ENCODE results near the gene PKNOX2. TPM values are rescaled to one million over a fixed set of nuclear protein-coding genes. Genes with fewer than 3 reads are reported as not detected.

PKNOX2 gene
- total and polyA plus RNA-seq, 2 of the 8 experiments (the other 6 are each of a cell fraction or from before 2014, with no cell fraction given) = 2.0 TPM

DNA sequence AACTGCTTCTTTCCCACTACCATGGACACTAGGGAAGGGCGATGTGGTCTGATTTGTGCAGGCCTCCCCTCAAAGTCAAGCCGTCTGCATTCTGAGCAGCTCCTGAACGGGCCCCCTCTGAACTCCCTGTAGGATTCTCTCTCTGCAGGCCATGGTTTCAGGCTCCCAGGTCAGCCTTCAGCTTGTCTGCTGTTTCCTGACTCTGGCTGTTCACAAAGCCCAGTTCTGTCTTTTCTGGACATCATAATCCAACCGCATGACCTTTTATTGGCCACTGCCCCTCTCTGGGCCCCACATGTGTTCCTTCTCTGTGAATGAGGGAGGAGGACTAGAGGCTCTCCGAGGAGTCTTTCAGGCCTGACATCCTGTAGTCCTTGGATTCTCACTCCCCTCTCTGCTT is 170.6 kb downstream of the PKNOX2 start:
- Histone ChIP-seq H2BK5ac (ENCODE audit: low read depth, low read length) (no peak overlapping the region), H3K9me3 (ENCODE audit: insufficient read depth in 2 of 2, low read depth in 1 of 2, low read length in 1 of 2) (no peaks in the 10 kb centered on the region), H3K27ac (ENCODE audit: low read depth, low read length) (no peak overlapping the region), H3K56ac (replicated peaks; ENCODE audit: insufficient read length, low read depth, low read length) (no peak overlapping the region), H2BK15ac (ENCODE audit: low read length) (no peak overlapping the region), H3K4ac (replicated peaks; ENCODE audit: insufficient read length, low read depth, low read length) (no peak overlapping the region), H3K4me3 (ENCODE audit: extremely low read depth in 1 of 4, insufficient read depth in 2 of 4, low read depth in 3 of 4, low read length in 4 of 4) (no peak overlapping the region), H3K4me1 (replicated peaks in 1 of 4; ENCODE audit: control insufficient read depth in 3 of 4, insufficient read depth in 4 of 4, low read length in 3 of 4) (no peaks in the 10 kb centered on the region; a peak in 1 of 7 replicates), H3K18ac (ENCODE audit: extremely low read depth, low read length) (no peak overlapping the region), H3K4me2 (ENCODE audit: insufficient read depth in 1 of 2, low read depth in 2 of 2, low read length in 2 of 2) (no peak overlapping the region), H4K5ac (ENCODE audit: insufficient read length, low read depth, low read length) (no peak overlapping the region), H2AK5ac (ENCODE audit: low read depth, low read length) (no peak overlapping the region), H3K27me3 (replicated peaks in 1 of 4; ENCODE audit: control insufficient read depth in 3 of 4, extremely low read depth in 1 of 4, insufficient read depth in 3 of 4, low read length in 3 of 4) (0 out of 7 replicates have a peak, but pooled peaks cover 0 to 1% (median 0%) of the 10 kb centered on the region in 4 experiments), H3K14ac (ENCODE audit: insufficient read length) (no peak overlapping the region), H3K36me3 (ENCODE audit: control insufficient read depth in 2 of 4, insufficient read depth in 4 of 4, low read length in 3 of 4) (no peaks in the 10 kb centered on the region), H4K20me1 (replicated peaks in 1 of 2; ENCODE audit: control insufficient read depth in 1 of 2, insufficient read depth in 2 of 2, low read length in 2 of 2) (no peaks in the 10 kb centered on the region), H3K23ac (ENCODE audit: insufficient read length) (no peak overlapping the region), H4K8ac (ENCODE audit: extremely low read depth, insufficient read depth, low read length) (no peak overlapping the region), H2BK120ac (replicated peaks; ENCODE audit: low read depth, low read length) (no peak overlapping the region), H2BK12ac (ENCODE audit: low read depth, low read length) (no peak overlapping the region), H2AFZ (ENCODE audit: low read length) (no peak overlapping the region), H3K79me1 (ENCODE audit: low read depth, low read length) (no peaks in the 10 kb centered on the region), H2BK20ac (ENCODE audit: low read length) (no peak overlapping the region), H3K23me2 (ENCODE audit: low read depth, low read length) (no peaks in the 10 kb centered on the region; the same call in 1 of the 2 replicates), H3K9ac (replicated peaks in 1 of 4; ENCODE audit: extremely low read depth in 1 of 4, low read depth in 3 of 4, low read length in 3 of 4) (no peak overlapping the region), H4K91ac (replicated peaks; ENCODE audit: insufficient read length, low read length) (no peak overlapping the region), H3K79me2 (ENCODE audit: control insufficient read depth in 1 of 2, insufficient read depth in 2 of 2, low read length in 2 of 2) (no peaks in the 10 kb centered on the region)
- 86% methylated on average over 5 of the region's 5 CpGs; no CpG with 5 or more reads in 1 of the 2 experiments for WGBS, 2 experiments (ENCODE audit: extremely low coverage in 1 of 2, insufficient coverage in 1 of 2, insufficient read length in 1 of 2, insufficient replicate concordance in 2 of 2, low coverage in 1 of 2, low lambda C conversion rate in 2 of 2, missing lambda C conversion rate in 1 of 2)
- TF ChIP-seq POLR2A (IDR thresholded peaks at IDR 0.05; ENCODE audit: control extremely low read depth in 1 of 2, low read depth in 2 of 2, low read length in 2 of 2) = no peak
- no peak for TF ChIP-seq SIX5 (IDR thresholded peaks at IDR 0.05; ENCODE audit: low read depth, low read length)
- no peak for TF ChIP-seq TBP (IDR thresholded peaks at IDR 0.05; ENCODE audit: low read depth, low read length)
- TF ChIP-seq RBBP5 (IDR thresholded peaks at IDR 0.05; ENCODE audit: borderline replicate concordance, low read depth, low read length) = no peak
- no peak for TF ChIP-seq CHD2 (IDR thresholded peaks at IDR 0.05; ENCODE audit: low read length)
- TF ChIP-seq KDM5A (IDR thresholded peaks at IDR 0.05; ENCODE audit: low read length) = no peak
- TF ChIP-seq EP300 (IDR thresholded peaks at IDR 0.05; ENCODE audit: borderline replicate concordance in 1 of 2, low read depth in 2 of 2, low read length in 2 of 2) = no peak
- no peak for TF ChIP-seq SUZ12 (IDR thresholded peaks at IDR 0.05; ENCODE audit: low read length)
- TF ChIP-seq, protein P1, sequence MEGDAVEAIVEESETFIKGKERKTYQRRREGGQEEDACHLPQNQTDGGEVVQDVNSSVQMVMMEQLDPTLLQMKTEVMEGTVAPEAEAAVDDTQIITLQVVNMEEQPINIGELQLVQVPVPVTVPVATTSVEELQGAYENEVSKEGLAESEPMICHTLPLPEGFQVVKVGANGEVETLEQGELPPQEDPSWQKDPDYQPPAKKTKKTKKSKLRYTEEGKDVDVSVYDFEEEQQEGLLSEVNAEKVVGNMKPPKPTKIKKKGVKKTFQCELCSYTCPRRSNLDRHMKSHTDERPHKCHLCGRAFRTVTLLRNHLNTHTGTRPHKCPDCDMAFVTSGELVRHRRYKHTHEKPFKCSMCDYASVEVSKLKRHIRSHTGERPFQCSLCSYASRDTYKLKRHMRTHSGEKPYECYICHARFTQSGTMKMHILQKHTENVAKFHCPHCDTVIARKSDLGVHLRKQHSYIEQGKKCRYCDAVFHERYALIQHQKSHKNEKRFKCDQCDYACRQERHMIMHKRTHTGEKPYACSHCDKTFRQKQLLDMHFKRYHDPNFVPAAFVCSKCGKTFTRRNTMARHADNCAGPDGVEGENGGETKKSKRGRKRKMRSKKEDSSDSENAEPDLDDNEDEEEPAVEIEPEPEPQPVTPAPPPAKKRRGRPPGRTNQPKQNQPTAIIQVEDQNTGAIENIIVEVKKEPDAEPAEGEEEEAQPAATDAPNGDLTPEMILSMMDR (IDR thresholded peaks at IDR 0.05; ENCODE audit: control extremely low read depth in 1 of 3, insufficient read depth in 1 of 3, low read depth in 1 of 3, low read length in 3 of 3) = no peak
- TF ChIP-seq HDAC2 (IDR thresholded peaks at IDR 0.05; ENCODE audit: borderline replicate concordance in 1 of 2, low read depth in 2 of 2, low read length in 2 of 2) = no peak
- TF ChIP-seq SIRT6 (IDR thresholded peaks at IDR 0.05; ENCODE audit: low read length) = no peak
- FAIRE-seq (no peak), DNase-seq (ENCODE audit: low read depth in 1 of 2, low spot score in 2 of 2) (no peak)
- POLR2A ChIA-PET (ENCODE audit: partially characterized antibody) = no interaction called here
- CTCF ChIA-PET (ENCODE audit: partially characterized antibody) = interaction anchor here (0.8 to 12.3 kb wide), 11 partner anchors 9 to 245 kb away, joined by 3 to 198 read pairs (median 4); no protein-coding TSS in a partner anchor

Measured in H1 (cell line).